Sigmoid colon (tissue), 4 donors: ENCODE results near the gene FARP2.

ENCODE experiments used
- POLR2A ChIP-seq, 2 donors: fragments of 450-650 bp; IDR thresholded peaks; one replicate each; pipeline ENCODE4 v1.6.1; 2016; ENCODE audit warnings: antibody characterized with exemption in 2 of 2, mild to moderate bottlenecking in 2 of 2, moderate library complexity in 2 of 2
- POLR2AphosphoS5 ChIP-seq, 4 donors: sonication (generic); formaldehyde crosslinking; IDR thresholded peaks; one replicate each; pipeline ENCODE4 v1.6.1; 2017; ENCODE audit warnings: antibody characterized with exemption in 4 of 4
- TF ChIP-seq, protein P1 (sequence below), 4 experiments: fragments of 450-650 bp in 3 of 4; fragments of 200-600 bp in 1 of 4; IDR thresholded peaks; one replicate each; pipeline ENCODE4 v1.5.1; 2016 to 2019; ENCODE audit warnings: antibody characterized with exemption in 4 of 4, mild to moderate bottlenecking in 3 of 4, moderate library complexity in 2 of 4

GRCh38 chr2:241468476-241468781 lies 112.3 kb downstream of the FARP2 start:
- TF ChIP-seq, protein P1, sequence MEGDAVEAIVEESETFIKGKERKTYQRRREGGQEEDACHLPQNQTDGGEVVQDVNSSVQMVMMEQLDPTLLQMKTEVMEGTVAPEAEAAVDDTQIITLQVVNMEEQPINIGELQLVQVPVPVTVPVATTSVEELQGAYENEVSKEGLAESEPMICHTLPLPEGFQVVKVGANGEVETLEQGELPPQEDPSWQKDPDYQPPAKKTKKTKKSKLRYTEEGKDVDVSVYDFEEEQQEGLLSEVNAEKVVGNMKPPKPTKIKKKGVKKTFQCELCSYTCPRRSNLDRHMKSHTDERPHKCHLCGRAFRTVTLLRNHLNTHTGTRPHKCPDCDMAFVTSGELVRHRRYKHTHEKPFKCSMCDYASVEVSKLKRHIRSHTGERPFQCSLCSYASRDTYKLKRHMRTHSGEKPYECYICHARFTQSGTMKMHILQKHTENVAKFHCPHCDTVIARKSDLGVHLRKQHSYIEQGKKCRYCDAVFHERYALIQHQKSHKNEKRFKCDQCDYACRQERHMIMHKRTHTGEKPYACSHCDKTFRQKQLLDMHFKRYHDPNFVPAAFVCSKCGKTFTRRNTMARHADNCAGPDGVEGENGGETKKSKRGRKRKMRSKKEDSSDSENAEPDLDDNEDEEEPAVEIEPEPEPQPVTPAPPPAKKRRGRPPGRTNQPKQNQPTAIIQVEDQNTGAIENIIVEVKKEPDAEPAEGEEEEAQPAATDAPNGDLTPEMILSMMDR (IDR thresholded peaks at IDR 0.05), result no peak
- TF ChIP-seq POLR2A (IDR thresholded peaks at IDR 0.05) (no peak), POLR2AphosphoS5 (IDR thresholded peaks at IDR 0.05) (no peak)
